B cell (primary cell): Measurements from ENCODE around the gene THAP4. TPM values are rescaled to one million over a fixed set of nuclear protein-coding genes. Genes with fewer than 3 reads are reported as not detected.

ENCODE experiments used
- ATAC-seq: fragments of 200-7000 bp; cut with Tn5 transposase; one replicate; pipeline ENCODE4 v1.10.0; 2021; ENCODE audit warnings: low read depth, mild to moderate bottlenecking, moderate number of reproducible peaks, moderate library complexity
- CTCF ChIA-PET: fragments of 350-600 bp; sonication (Branson Sonifier 250); formaldehyde crosslinking; loops from one replicate; lab custom pipeline; 2021; ENCODE audit warnings: antibody characterized with exemption, inconsistent platforms; lab: Charles Lee
- POLR2A ChIA-PET: fragments of 350-600 bp; sonication (Branson Sonifier 250); formaldehyde crosslinking; loops from one replicate; lab custom pipeline; 2021; ENCODE audit warnings: antibody characterized with exemption; lab: Charles Lee
- DNase-seq: peaks from one replicate; pipeline ENCODE4 v3.0.0; 2013
- H2AFZ ChIP-seq: 2 replicates; pipeline ENCODE4 v1.6.1; 2012; ENCODE audit warnings: mild to moderate bottlenecking, low read depth, low read length; ENCODE audit not compliant: insufficient read depth, poor library complexity, severe bottlenecking
- H3K27ac ChIP-seq, 2 donors: 1 replicate in 1 of 2; 2 replicates in 1 of 2; pipeline ENCODE4 v1.5.1; 2012 to 2013; ENCODE audit warnings: low read length in 2 of 2, mild to moderate bottlenecking in 2 of 2, moderate library complexity in 1 of 2
- H3K27me3 ChIP-seq, 4 experiments: fragments of 200-600 bp in 1 of 4; sonication (generic) in 1 of 4; replicated peaks in 1 of 4; 1 replicate in 2 of 4; 2 replicates in 2 of 4; pipeline versions ENCODE4 v1.6.1 to v1.7.0; 2013 to 2016; ENCODE audit warnings: low read length in 3 of 4, mild to moderate bottlenecking in 2 of 4, mixed read lengths in 1 of 4, moderate library complexity in 1 of 4; ENCODE audit not compliant: insufficient read depth in 4 of 4, control insufficient read depth in 3 of 4; ENCODE audit errors: control extremely low read depth in 1 of 4
- H3K36me3 ChIP-seq, 2 experiments: replicated peaks in 1 of 2; 1 replicate in 1 of 2; 2 replicates in 1 of 2; pipeline versions ENCODE4 v1.6.1 to v1.7.1; 2013; ENCODE audit warnings: low read length in 1 of 2; ENCODE audit not compliant: insufficient read depth in 2 of 2, control insufficient read depth in 1 of 2; ENCODE audit errors: control extremely low read depth in 1 of 2, extremely low read depth in 1 of 2
- H3K4me1 ChIP-seq, 2 donors: fragments of 200-600 bp in 1 of 2; sonication (generic) in 1 of 2; 1 replicate in 1 of 2; 2 replicates in 1 of 2; pipeline versions ENCODE4 v1.5.1 to v1.6.1; 2013 to 2017; ENCODE audit warnings: low read length in 2 of 2; ENCODE audit not compliant: control insufficient read depth in 2 of 2, insufficient read depth in 2 of 2
- H3K4me2 ChIP-seq: replicated peaks from 2 replicates; pipeline ENCODE3; 2012; ENCODE audit warnings: mild to moderate bottlenecking, low read depth, low read length; ENCODE audit not compliant: poor library complexity, severe bottlenecking
- H3K4me3 ChIP-seq, 5 experiments: fragments of 200-600 bp in 1 of 5; sonication (generic) in 1 of 5; 1 replicate in 3 of 5; 2 replicates in 2 of 5; pipeline versions ENCODE4 v1.5.1 to v1.7.0; 2011 to 2016; ENCODE audit warnings: low read length in 4 of 5, mild to moderate bottlenecking in 4 of 5, low read depth in 2 of 5, control low read depth in 1 of 5, moderate library complexity in 1 of 5; ENCODE audit not compliant: insufficient read depth in 1 of 5; ENCODE audit errors: control extremely low read depth in 1 of 5, extremely low read depth in 1 of 5
- H3K79me2 ChIP-seq: fragments of 200-600 bp; sonication (generic); one replicate; pipeline ENCODE4 v1.6.0; 2016; ENCODE audit warnings: low read length; ENCODE audit not compliant: control insufficient read depth, insufficient read depth
- H3K9ac ChIP-seq: fragments of 200-600 bp; sonication (generic); 2 replicates; pipeline ENCODE4 v1.6.1; 2017; ENCODE audit warnings: mild to moderate bottlenecking, low read length, moderate library complexity
- H3K9me3 ChIP-seq, 3 donors: one replicate each; pipeline versions ENCODE4 v1.6.1 to v1.7.1; 2013; ENCODE audit warnings: low read length in 2 of 3; ENCODE audit not compliant: control insufficient read depth in 2 of 3, insufficient read depth in 1 of 3; ENCODE audit errors: control extremely low read depth in 1 of 3
- H4K20me1 ChIP-seq: 2 replicates; pipeline ENCODE4 v1.6.0; 2012; ENCODE audit warnings: mild to moderate bottlenecking, low read length; ENCODE audit not compliant: insufficient read depth, control insufficient read depth, poor library complexity, severe bottlenecking
- H3K27ac Mint-ChIP-seq: one replicate; pipeline ENCODE4 v1.8.0; 2021; ENCODE audit warnings: mixed read lengths
- H3K27me3 Mint-ChIP-seq: one replicate; pipeline ENCODE4 v1.8.0; 2021; ENCODE audit warnings: mixed read lengths
- H3K4me1 Mint-ChIP-seq: one replicate; pipeline ENCODE4 v1.8.0; 2021; ENCODE audit warnings: mixed read lengths
- H3K4me3 Mint-ChIP-seq: one replicate; pipeline ENCODE4 v1.8.0; 2021; ENCODE audit warnings: mixed read lengths
- H3K9me3 Mint-ChIP-seq: one replicate; pipeline ENCODE4 v1.8.0; 2022; ENCODE audit warnings: mixed read lengths; ENCODE audit not compliant: insufficient read depth
- EZH2 ChIP-seq: IDR thresholded peaks from 2 replicates; pipeline ENCODE4 v1.6.1; 2012; ENCODE audit warnings: borderline replicate concordance, low read depth, mild to moderate bottlenecking, moderate library complexity, low read length; ENCODE audit not compliant: insufficient read depth, poor library complexity, severe bottlenecking
- WGBS: methylation state at CpG from one replicate; pipeline ENCODE4 v1.1.5; 2013; ENCODE audit warnings: missing lambda C conversion rate; ENCODE audit not compliant: insufficient coverage; 5-methylcytosine and 5-hydroxymethylcytosine counted together
- intact Hi-C: fragments of 100-400 bp; cut with micrococcal nuclease; formaldehyde crosslinking; loops from one replicate; pipeline ENCODE4 v1.10.0; 2022
- polyA plus RNA-seq: library from polyadenylated mRNA; depleted of rRNA; stranded (reverse); fragments of >200 nt; gene quantifications from 2 replicates; pipeline ENCODE4 v1.2.3, GENCODE V29; 2012
- total RNA-seq, 2 donors: library from RNA; stranded (reverse); fragments of 120-200 nt in 1 of 2; gene quantifications; 1 replicate in 1 of 2; 2 replicates in 1 of 2; pipeline versions ENCODE4 v1.2.3 to v1.2.4, GENCODE V29; 2013 to 2022
- TF ChIP-seq, protein P1 (sequence below): fragments of 200-600 bp; IDR thresholded peaks from one replicate; pipeline ENCODE4 v1.8.0; 2022; ENCODE audit warnings: antibody characterized with exemption, mild to moderate bottlenecking

The THAP4 gene
- total and polyA plus RNA-seq, 2 donors (not counting 1 experiment from before 2014, with no cell fraction given), result 26.5 to 41.0 TPM

- no peak overlapping the region for H3K27ac Mint-ChIP-seq
These were observed 38.9 kb downstream of the THAP4 start for GRCh38 chr2:241598061-241598460.

DNA sequence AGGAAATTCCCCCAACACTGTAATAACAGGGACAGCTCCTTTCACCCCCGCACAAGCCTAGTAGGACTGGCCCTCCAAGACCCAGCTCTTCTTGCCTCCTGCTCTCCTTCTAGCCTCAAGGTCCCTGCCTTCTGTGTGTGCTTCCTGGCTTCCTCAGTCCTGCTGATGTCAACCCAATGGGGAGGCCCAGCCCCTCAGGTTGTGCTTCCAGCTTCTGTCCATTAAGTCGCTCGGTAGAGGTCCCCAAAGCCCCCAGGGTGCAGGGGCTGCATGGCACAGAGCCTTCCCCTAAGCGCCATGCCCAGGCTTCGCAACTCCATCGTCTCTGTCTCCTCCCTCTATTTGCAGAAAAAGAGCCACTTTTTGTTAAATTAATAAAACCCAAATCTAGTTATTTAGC is 39.4 kb downstream of the THAP4 start:
- DNase-seq (no peak), ATAC-seq (no peak)
- Histone ChIP-seq H3K4me2 (no peak overlapping the region), H3K9me3 (no peaks in the 10 kb centered on the region), H3K4me3 (no peak overlapping the region), H3K4me1 (no peaks in the 10 kb centered on the region), H4K20me1 (no peaks in the 10 kb centered on the region), H3K36me3 (peaks cover 0 to 2% of the 10 kb centered on the region in 2 experiments), H3K79me2 (no peaks in the 10 kb centered on the region), H2AFZ (no peak overlapping the region), H3K27ac (no peak overlapping the region), H3K27me3 (no peaks in the 10 kb centered on the region), H3K9ac (no peak overlapping the region)
- H3K27me3 Mint-ChIP-seq, result no peaks in the 10 kb centered on the region
- intact Hi-C loops, result no loop called here
- CTCF ChIA-PET, result interaction anchor here (1.1 to 1.2 kb wide), 2 partner anchors 519 to 683 kb away, joined by 3 read pairs; no protein-coding TSS in a partner anchor
- POLR2A ChIA-PET, result no interaction called here
- H3K27ac Mint-ChIP-seq, result no peak overlapping the region
- H3K4me3 Mint-ChIP-seq, result no peak overlapping the region
- TF ChIP-seq, protein P1, sequence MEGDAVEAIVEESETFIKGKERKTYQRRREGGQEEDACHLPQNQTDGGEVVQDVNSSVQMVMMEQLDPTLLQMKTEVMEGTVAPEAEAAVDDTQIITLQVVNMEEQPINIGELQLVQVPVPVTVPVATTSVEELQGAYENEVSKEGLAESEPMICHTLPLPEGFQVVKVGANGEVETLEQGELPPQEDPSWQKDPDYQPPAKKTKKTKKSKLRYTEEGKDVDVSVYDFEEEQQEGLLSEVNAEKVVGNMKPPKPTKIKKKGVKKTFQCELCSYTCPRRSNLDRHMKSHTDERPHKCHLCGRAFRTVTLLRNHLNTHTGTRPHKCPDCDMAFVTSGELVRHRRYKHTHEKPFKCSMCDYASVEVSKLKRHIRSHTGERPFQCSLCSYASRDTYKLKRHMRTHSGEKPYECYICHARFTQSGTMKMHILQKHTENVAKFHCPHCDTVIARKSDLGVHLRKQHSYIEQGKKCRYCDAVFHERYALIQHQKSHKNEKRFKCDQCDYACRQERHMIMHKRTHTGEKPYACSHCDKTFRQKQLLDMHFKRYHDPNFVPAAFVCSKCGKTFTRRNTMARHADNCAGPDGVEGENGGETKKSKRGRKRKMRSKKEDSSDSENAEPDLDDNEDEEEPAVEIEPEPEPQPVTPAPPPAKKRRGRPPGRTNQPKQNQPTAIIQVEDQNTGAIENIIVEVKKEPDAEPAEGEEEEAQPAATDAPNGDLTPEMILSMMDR, result no peak
- no peak for TF ChIP-seq EZH2
- H3K9me3 Mint-ChIP-seq, result no peaks in the 10 kb centered on the region
- WGBS, result 93% methylated on average over 2 of the region's 6 CpGs
- no peaks in the 10 kb centered on the region for H3K4me1 Mint-ChIP-seq

More at GRCh38 chr2:241598061-241598460, 38.9 kb downstream of the THAP4 start:
- ATAC-seq (no peak), DNase-seq (no peak)
- TF ChIP-seq, protein P1, result no peak
- no peak for TF ChIP-seq EZH2
- H3K27ac ChIP-seq, result no peak overlapping the region
- no peaks in the 10 kb centered on the region for H3K27me3 ChIP-seq
- intact Hi-C loops, result no loop called here
- H4K20me1 ChIP-seq, result no peaks in the 10 kb centered on the region
- H2AFZ ChIP-seq, result no peak overlapping the region
- peaks cover 0 to 7% of the 10 kb centered on the region in 2 experiments for H3K36me3 ChIP-seq
- H3K9me3 ChIP-seq, result no peaks in the 10 kb centered on the region
- H3K9ac ChIP-seq, result no peak overlapping the region
- 100% methylated on average over 5 of the region's 5 CpGs for WGBS
- no peak overlapping the region for H3K4me3 ChIP-seq
- Mint-ChIP-seq H3K4me3 (no peak overlapping the region), H3K4me1 (no peaks in the 10 kb centered on the region), H3K9me3 (no peaks in the 10 kb centered on the region), H3K27me3 (no peaks in the 10 kb centered on the region)
- no peaks in the 10 kb centered on the region for H3K4me1 ChIP-seq
- ChIA-PET CTCF (interaction anchor here (0.6 to 1.2 kb wide), 7 partner anchors 20 to 684 kb away, joined by 3 read pairs; no protein-coding TSS in a partner anchor), POLR2A (no interaction called here)
- H3K79me2 ChIP-seq, result no peaks in the 10 kb centered on the region
- H3K4me2 ChIP-seq, result no peak overlapping the region
